Hematopoietic multipotent progenitor cell treated with erythropoietin and hydrocortisone succinate and interleukin-3 and kit ligand, for 8 days (in vitro differentiated cells): Measurements from ENCODE around the gene PHLPP1.
"Not testable (repeated sequence)": the region's sequence is repeated elsewhere in the genome, so short reads cannot be mapped to it uniquely, and the experiment has no call there.

Experiments used
- DNase-seq: peaks from one replicate; pipeline ENCODE4 v3.0.0-alpha.2; 2015

The PHLPP1 gene

DNA sequence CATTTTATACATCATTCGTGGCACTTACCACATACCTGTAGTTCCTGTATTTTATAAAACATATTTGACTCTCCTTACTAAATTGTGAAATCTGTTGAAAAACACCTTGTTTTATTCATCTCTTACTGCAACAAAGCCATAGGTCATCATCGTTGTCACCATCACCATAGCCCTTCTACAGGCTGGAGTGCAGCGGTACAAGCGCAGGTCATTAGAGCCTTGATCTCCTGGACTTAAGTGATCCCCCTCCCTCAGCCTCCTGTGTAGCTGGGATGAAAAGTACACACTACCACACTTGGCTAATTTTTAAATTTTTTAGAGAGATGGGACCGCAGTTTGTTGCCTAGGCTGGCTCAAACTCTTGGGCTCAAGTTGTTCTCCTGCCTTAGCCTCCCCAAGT lies 184.2 kb downstream of the PHLPP1 start:
- no peak for DNase-seq

DNA sequence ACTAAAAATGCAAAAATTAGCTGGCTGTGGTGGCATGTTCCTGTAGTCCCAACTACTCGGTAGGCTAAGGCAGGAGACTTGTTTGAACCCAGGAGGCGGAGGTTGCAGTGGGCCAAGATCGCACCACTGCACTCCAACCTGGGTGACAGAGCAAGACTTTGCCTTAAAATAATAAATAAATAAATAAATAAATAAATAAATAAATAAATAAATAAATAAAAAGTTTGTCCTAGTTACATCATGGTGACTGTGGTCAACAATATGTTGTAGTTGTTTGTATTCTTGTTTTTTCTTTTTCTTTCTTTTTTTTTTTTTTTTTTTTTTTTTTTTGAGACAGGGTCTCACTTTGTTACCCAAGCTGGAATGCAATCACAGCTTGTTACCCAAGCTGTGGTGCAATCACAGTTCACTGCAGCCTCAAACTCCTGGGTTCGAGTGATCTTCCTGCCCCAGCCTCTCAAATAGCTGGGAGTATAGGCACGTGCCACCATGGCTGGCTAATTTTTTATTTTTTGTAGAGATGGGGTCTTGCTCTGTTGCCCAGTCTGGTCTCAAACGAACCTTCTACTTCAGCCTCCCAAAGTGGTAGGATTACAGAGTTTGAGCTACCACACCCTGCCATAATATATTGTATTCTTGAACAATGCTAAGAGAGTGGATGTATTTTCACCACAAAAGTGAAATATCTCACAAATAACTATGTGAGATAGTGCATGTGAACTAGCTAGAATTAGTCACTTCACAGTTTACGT lies 185.0 kb downstream of the PHLPP1 start:
- DNase-seq, result no peak

DNA sequence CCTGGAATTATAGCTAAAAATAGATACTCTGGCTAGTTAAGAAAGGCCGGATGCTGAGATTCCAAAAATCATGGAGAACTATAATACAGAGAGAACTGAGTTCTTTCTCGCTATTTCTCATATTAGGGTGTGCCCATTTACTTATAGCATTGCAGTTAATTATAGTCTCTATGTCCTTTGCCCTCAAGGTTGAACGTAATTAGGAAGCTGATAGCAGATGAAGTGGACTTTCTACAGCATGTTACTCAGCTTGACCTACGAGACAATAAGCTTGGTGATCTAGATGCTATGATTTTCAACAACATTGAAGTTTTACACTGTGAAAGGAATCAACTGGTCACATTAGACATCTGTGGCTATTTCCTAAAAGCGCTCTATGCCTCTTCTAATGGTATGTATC lies 187.4 kb downstream of the PHLPP1 start:
- no peak for DNase-seq

DNA sequence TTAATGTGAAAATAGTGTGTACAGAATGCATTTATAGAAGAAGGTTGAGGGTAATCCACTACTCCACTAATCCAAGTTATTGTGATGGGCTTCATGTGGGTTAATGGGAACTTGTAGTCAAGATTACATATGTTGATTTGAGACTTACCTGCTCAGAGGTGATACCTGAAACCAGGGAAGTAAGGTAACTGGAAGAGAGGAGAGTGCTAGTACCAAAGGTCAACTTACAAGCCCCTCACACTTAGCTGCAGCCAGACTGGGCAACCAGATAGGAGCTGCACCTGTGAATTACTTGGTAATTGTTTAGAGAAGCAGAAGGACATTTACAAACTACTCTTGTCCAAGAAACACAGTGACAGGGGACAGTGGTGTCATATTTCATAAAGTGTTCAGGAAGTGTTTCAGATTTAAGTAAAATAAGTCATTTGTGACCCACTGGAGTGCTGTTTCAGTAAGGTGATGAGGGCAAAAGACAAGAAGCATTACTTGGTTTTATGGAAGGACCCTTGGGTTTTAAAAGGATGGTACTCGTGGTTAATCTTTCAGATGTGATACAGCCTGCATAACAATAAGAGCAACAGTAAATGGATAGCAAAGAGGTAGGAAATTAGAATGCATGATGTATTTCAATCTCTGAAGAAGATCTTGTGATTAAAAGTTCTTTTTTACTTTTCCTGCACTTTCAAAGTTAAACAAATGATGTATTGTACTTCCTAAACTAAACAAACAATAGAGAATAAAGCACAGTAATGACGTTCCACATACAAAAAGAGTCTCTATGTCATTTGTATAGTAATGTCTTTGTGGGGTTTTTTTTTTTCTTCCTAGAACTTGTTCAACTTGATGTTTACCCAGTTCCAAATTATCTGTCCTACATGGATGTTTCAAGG lies 189.3 kb downstream of the PHLPP1 start:
- no peak for DNase-seq

DNA sequence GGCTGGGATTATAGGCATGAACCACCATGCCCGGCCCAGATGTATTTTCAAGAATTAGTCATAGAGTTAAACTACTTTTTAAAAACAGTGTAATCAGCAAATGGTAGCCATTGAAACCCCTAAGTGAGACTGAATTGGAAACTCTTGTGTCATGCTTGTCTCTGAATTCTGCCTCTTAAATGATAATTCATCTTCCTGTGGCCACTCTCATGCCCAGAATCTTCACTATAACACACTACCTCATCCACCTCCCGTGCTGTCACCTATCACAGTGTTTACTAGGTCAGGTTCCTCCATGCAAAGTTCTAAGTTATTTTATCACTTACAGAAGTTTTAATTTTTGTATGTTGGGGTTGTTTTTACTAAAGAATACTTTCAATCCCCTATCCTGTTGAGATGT lies 197.5 kb downstream of the PHLPP1 start:
- DNase-seq, result no peak

DNA sequence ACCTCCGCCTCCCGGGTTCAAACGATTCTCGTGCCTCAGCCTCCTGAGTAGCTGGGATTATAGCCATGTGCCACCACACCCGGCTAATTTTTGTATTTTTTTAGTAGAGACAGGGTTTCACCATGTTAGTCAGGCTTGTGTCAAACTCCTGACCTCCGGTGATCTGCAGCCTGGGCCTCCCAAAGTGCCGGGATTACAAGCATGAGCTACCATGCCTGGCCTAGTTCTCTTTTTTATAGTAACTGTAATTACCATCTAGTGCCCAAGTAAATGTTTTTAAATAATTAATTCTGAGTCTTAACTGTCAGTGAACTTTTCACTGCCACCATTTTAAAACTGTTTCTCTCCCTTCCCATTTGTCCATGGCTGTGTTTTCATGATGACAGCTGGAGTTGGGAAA lies 198.5 kb downstream of the PHLPP1 start:
- DNase-seq, result not testable (repeated sequence)

DNA sequence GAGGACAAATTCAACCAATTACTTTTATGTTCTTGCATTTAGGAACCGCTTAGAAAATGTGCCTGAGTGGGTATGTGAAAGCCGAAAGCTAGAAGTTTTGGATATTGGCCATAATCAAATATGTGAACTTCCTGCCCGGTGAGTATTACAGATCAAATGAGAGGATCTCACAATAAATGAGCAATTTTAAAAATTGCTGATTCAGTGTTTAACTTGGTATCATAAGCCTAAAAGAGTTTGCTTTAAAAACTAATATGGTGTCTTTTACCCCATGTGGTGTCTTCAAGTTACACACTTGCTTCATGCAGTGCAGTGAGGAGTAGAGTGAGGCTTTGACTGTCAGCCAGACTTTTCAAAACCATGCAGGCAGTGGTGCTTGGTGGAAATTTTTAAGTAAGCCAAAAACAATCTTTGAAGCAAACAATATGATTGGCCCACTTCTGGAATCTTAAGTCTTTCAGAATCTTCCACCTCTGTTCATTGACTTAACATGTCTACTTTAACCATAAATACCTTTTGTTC lies 199.6 kb downstream of the PHLPP1 start:
- DNase-seq, result no peak

DNA sequence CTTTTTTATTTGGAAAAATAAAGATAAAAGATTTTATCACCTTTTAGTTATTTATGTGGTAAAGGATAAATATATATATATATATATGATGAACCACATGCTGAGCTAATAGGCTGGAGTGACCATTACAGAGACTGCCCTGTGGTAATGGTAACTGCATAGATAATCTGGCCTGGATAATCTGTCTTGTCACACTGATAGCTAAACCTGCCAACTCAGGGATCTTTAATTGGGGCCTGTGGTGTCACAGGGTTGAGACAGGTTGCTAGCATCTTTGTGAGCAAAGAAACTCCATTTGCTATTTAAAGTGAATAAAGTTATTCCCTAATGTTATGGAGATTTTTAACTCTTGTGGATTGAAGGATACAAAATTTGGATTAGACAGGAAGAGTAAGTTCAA lies 203.0 kb downstream of the PHLPP1 start:
- no peak for DNase-seq

DNA sequence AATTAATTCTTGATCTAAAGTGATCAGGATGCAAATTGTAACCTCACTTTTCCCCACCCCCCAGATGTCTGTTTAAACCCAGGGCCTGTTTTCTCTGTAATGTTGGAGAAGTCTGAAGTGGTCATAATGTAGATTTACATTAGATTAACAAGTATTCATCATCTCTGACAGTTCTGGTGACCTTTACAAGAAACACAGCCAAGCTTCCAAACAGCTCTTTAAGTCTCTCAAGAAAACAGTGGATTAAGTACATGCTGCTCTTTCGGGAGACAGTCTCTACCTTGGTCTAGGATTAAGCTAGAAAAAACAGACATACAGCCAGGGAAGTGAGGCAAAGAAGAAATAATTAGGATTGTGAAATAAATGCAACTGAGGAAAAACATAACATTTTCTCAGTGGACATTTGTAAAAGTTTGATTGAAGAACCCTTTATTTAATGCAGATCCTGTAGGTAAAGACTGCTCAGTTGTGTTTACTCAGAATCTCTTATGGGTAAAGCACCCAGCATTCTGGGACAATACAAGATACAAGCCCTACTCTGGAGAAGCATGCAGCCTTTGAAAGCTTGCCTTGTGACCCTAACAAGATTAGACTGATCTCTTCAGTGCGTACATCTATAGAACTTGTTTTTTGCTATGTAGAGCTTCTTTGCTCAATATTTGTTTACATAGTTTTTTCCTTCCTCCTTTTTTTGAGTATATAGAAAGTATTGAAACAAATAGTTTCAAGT lies 203.9 kb downstream of the PHLPP1 start:
- DNase-seq, result no peak

DNA sequence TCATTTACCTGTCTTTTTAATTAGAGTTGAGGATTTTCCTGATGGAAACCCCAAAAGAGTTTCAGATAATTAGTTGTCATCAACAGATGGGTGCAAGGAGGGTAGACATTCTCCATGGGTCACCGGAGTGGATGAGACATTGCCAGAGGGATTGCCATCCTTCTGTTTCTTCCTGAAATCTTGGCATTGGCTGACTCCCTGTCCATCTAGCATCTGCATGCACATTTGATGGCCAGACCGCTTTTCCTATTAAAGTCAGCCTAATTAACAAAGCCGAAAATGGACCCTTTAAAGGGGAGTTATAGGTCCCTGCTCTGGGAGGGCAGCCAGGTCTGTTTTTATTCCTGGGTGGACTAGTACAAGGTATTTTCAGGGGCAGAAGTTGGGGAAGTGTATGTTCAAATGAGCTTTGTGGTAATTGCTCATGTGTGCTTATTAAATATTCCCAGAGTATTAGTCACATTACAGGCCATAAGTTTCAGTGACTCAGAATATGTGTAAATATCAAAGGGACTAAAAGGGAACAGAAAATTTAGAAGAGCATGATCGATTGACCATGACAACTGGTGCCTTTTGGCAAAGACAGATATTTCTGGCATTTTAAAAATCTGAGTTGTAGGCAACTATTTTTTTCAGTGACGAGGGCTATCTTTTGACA lies 209.8 kb downstream of the PHLPP1 start:
- no peak for DNase-seq

DNA sequence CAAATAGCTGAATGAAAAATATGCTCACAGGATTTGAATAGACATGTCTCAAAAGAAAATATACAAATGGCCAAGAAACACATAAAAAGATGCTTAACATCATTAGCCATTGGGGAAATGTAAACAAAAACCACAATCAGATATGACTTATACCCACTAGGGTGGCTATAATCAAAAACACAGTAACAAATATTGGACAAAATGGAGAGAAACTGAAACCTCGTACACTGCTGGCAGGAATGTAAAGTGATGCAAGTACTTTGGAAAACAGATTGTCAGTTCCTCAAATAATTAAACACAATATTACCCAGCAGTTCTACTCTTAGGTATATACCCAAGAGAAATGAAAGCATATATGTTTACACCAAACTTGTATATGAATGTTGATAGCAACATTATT lies 213.0 kb downstream of the PHLPP1 start:
- no peak for DNase-seq

DNA sequence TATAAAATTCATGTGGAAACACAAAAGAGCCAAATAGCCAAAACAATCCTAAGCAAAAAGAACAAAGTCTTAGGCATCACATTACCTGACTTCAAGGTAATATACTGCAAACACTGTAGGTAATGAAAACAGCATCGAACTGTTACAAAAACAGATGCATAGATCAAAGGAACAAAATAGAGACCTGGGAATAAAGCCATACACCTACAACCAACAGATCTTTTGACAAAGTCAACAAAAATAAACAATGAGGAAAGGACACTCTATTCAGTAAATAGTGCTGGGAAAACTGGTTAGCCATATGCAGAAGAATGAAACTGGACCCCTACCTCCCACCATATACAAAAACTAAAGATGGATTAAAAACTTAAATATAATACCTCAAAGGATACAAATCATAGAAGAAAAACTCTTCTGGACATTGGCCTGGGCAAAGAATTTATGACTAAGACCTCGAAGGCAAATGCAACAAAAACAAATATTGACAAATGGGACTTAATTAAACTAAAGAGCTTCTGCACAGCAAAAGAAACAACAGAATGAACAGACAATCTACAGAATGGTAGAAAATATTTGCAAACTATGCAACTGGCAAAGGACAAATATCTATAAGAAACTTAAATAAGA lies 218.0 kb downstream of the PHLPP1 start:
- DNase-seq, result no peak

DNA sequence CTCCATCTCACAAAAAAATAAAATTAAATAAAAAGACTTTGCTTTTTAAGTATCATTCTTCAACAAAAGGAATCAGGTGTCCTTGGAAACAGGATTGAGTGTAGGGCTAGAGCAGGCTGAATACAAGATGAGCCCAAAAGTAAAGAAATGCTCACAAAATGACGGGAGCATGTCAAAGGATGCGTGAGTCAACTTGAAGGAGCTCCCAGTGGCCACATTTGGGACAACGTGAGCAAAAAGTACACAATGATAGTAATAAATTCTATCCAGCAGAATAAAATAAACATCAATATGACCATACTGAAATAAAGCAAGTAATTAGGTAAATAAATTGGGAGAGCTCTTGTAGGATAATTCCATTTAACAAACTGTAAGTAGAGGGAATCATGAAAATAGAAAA lies 220.7 kb downstream of the PHLPP1 start:
- DNase-seq, result no peak

DNA sequence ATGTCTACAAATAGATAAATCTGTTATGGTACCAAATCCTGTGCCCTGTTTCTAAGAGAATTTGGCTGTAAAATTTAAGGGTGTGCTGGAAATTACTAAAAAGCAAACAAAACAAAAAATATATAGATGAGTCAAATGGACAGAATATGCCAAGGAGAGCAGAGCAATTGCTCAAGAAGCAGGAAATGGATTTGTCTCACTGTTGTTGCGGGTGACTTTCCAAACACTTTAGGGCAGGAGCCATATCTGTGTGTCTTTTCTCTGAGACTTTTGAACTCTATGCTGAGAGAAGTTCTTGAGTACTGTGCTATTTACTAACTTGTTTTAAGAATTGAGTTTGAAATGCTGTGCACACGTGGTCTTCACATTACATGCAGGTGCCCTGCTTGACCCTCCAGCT lies 221.7 kb downstream of the PHLPP1 start:
- no peak for DNase-seq

DNA sequence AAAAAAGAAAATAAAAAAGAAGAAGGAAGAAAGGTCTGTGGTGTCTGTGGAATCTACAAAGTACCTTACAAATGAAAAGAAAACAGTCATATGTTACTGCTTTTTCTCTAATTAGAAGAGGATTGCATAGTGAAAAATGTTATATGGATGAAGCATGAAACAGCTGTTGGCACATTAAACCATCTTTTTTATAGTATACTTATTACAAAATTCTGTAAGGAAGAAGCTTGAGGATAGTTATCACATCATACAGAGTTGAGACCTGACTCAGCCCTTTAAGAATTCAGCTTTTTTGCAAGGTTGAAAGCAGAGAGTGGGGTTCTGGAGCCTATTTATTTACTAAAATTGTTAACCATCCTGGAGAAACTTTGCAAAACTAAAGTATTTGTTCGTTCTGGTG lies 222.7 kb downstream of the PHLPP1 start:
- no peak for DNase-seq

DNA sequence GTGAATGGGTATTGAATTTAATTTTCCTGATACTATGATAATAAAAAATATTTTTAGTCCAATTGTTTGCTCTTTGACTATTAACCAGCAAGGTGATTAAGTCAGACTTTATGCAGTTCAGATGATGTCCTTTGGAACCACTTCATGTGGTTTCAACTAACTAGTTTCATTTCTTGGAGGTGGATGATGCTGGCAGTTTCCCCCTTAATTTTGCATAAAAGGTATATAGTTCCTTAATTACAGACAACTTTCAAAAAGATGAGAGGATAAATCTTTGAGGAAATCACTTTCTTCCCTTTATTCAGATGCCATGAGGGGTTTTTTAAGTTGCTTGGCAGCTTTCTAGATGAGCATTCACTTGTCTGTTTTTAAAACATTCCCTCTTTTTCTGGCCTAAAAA lies 223.1 kb downstream of the PHLPP1 start:
- DNase-seq, result no peak

DNA sequence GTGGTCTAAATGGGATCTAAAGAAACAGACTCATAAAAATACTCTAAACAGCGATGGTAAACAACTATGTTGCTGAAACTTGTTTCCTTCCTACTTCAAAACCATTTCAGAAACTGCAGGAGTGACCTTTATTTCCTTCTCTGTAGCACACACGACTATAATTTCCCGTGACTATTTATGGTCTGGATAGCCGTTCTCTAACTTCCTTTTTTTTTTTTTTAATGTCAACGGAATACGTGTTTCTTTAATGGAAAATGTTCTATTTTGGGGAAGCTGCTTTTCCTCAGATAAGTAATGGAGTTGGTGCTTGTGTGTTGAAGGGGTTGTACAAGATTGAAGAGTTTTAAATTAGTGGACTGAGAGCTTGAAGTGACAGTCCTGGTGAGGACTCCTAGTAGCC lies 224.1 kb downstream of the PHLPP1 start:
- DNase-seq, result peak; percentile 46

DNA sequence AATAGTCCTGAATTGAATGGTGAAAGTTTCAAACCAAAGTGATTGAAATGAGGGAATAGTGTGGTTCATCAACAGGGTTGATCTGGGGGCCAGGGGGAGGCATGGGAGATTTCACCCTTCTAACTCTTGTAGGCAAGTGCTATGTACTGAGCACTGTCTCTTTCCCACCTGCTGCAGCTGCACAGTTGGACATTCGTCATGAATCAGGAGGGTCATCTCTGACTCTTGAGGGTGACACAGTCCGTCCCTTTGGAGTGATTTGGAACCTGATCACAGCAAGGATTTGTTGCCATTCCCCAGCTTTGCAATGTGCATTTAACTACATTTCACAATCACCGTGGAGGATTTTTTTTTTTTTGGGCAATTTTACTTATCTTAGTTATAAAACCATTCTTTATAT lies 224.6 kb downstream of the PHLPP1 start:
- no peak for DNase-seq

DNA sequence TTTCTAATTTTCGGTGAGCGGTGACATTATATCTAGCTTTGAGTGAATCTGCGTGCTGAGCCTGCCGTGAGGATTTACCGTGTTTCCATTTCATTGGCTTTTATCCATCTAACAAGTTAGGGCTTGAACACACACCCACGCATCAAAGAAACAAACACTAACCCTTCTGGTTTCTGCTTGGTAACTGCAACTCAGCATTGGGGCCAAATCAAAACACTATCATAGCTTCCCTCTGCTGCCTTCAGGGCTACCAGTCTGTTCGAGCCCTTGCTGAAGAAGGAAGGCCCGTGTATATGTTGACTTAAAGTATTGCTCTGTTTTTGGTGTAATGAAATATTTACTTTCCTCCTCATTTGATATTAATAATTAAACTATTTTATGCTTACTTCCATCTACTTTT lies 227.2 kb downstream of the PHLPP1 start:
- DNase-seq, result no peak

DNA sequence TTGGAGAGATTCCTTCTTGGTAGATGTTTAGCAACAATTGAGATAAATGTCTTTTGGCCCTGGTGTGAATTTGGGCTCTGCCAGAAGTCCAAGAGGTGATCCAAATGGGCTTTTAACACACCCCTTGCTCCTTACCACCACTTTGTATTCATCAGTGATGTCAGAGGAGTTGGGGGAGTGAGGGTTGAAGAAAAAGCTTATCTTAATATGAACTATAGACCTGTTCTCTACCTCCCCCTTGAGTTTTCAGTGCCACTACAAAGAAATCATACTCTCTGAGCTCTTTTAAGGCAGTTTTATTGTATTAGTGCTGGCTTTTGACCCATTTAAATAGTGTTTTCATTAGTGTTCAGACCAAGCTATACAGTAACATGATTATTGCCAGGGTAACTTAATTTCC lies 229.1 kb downstream of the PHLPP1 start:
- peak; percentile 9 for DNase-seq

DNA sequence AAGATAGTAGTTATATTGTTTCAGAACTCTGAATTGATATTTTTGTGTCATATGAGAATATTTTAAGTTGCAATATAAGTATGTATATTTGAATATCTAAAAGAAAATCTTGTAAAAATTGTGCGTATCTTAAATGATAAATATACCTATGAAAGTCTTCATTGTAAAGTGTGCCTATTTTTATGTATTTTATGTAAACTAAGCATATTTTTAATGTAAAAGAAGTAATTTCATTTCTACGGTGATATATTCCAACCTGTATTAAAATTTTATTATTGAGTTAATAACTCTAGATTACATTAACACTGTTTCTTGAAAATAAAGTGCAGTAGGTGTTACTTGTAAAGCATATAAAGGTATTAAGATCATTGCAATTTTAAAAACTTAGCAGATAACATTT lies 233.4 kb downstream of the PHLPP1 start:
- no peak for DNase-seq

DNA sequence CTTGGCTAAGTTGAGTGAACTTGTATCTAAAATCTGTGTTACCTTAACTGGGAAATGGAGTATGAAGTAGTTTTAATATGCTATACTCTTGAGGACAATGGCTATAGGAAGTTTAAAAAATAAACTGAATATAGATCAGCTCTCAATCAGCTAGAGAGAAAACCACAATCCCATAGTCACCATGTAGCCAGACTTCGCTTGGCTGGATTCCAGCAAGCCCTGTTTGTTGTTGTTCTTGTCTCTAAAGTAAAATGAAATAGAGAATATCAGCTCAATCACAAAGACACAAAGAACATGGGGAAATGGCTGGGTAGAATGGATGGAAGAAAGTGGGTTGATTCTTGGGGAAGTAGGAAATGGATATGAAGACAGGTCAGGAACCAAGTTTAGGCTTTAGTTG lies 234.9 kb downstream of the PHLPP1 start:
- peak; percentile 52 for DNase-seq
